Heart left ventricle (tissue), 16 donors: ENCODE results near the gene DOCK9. TPM values are rescaled to one million over a fixed set of nuclear protein-coding genes. Genes with fewer than 3 reads are reported as not detected.

Experiments
- ATAC-seq, 4 donors: fragments of 200-7000 bp; cut with Tn5 transposase; one replicate each; pipeline ENCODE4 v1.9.1; 2020 to 2022; ENCODE audit warnings: moderate library complexity in 4 of 4, mild to moderate bottlenecking in 3 of 4, moderate number of reproducible peaks in 1 of 4
- DNase-seq, 5 donors: peaks; one replicate each; pipeline ENCODE4 v3.0.0-alpha.2; 2020
- H3K27ac ChIP-seq, 12 donors: fragments of 200-600 bp; sonication (generic) in 4 of 12; one replicate each; pipeline versions ENCODE4 v1.5.0 to v1.8.0; 2016 to 2022; ENCODE audit warnings: mild to moderate bottlenecking in 2 of 12
- H3K27me3 ChIP-seq, 9 donors: fragments of 200-600 bp; sonication (generic) in 2 of 9; one replicate each; pipeline versions ENCODE4 v1.5.1 to v1.8.0; 2016 to 2022; ENCODE audit warnings: mild to moderate bottlenecking in 3 of 9
- H3K36me3 ChIP-seq, 9 donors: fragments of 200-600 bp; sonication (generic) in 2 of 9; one replicate each; pipeline versions ENCODE4 v1.5.0 to v1.8.0; 2018 to 2022; ENCODE audit warnings: mild to moderate bottlenecking in 2 of 9
- H3K4me1 ChIP-seq, 12 donors: fragments of 200-600 bp; sonication (generic) in 4 of 12; one replicate each; pipeline versions ENCODE4 v1.5.0 to v1.8.0; 2016 to 2022; ENCODE audit warnings: mild to moderate bottlenecking in 3 of 12
- H3K4me3 ChIP-seq, 12 donors: fragments of 200-600 bp; sonication (generic) in 4 of 12; one replicate each; pipeline versions ENCODE4 v1.5.0 to v1.8.0; 2017 to 2022; ENCODE audit warnings: mild to moderate bottlenecking in 9 of 12, moderate library complexity in 4 of 12
- H3K9me3 ChIP-seq, 12 donors: fragments of 200-600 bp; sonication (generic) in 4 of 12; one replicate each; pipeline versions ENCODE4 v1.5.0 to v1.8.0; 2016 to 2022; ENCODE audit warnings: mild to moderate bottlenecking in 1 of 12
- POLR2A ChIP-seq, 2 donors: fragments of 450-650 bp; IDR thresholded peaks; one replicate each; pipeline ENCODE4 v1.6.1; 2017; ENCODE audit warnings: antibody characterized with exemption in 2 of 2, mild to moderate bottlenecking in 2 of 2, moderate library complexity in 2 of 2
- WGBS, 4 donors: extraction: QIAGEN DNeasy Blood & Tissue Kit in 2 of 4; methylation state at CpG; one replicate each; pipeline versions ENCODE4 v1.1.5 to v1.1.7; 2013 to 2018; 5-methylcytosine and 5-hydroxymethylcytosine counted together
- intact Hi-C, 10 donors: fragments of 100-400 bp; cut with DNase I; formaldehyde crosslinking; loops; one replicate each; pipeline versions ENCODE4 v1.11.1 to v1.14.2; 2022
- polyA plus RNA-seq, 2 donors: library from polyadenylated mRNA; stranded (reverse); fragments of 200-250 nt; gene quantifications; one replicate each; pipeline ENCODE4 v1.2.3, GENCODE V29; 2013
- total RNA-seq, 9 donors: library from RNA; depleted of rRNA in 2 of 9; stranded (reverse); fragments of >200 nt in 2 of 9; fragmentation: NEBNext Ultra II Directional in 3 of 9; extraction: Animal tissue kit (Norgen Biotek cat#: 25700) in 3 of 9; gene quantifications; one replicate each; pipeline versions ENCODE4 v1.1.0 to v1.2.4, GENCODE V29; 2016 to 2023
- TF ChIP-seq, protein P1 (sequence below), 12 donors: fragments of 200-600 bp; sonication (generic) in 4 of 12; IDR thresholded peaks; one replicate each; pipeline versions ENCODE4 v1.5.0 to v1.8.0; 2018 to 2022; ENCODE audit warnings: antibody characterized with exemption in 12 of 12, mild to moderate bottlenecking in 5 of 12
- donor health status: ischemic (EF 13 %, LVEDD 7.1; RV severe dilation, severe dysfunction).
- donor health status: healthy with polysubstance abuse.
- donor health status: DM: no; HTN: yes; CAD: no.
- donor health status: DM: no; HTN: no; CAD: no.
- donor health status: ischemic (EF 25% LVEDD 6.9; RV normal size, moderate dysfunction).
- donor health status: ischemic (EF 25% LVEDD 5.7; RV mildly dilated, moderate dysfunction).
- donor health status: healthy.
- donor health status: DM: yes; HTN: yes; CAD: no.
- donor health status: ischemic (EF 35%, LVEDD 5.7; RV mildly dilated, moderate dysfunction).
- donor health status: nonischemic (EF 11% LVEDD 7.7; RV severe dilation, severe dysfunction).
- donor health status: DM: yes; HTN: yes; CAD: no.
- donor health status: PGD.
- donor health status: ischemic (EF 29% LVEDD 5.4; RV normal size, mild dysfunction).
- donor health status: nonischemic (EF 23%, LVEDD 6.1; RV moderate dilation, normal function).

Gene DOCK9
- total and polyA plus RNA-seq, 11 donors, result 21.4 to 128 (median 45.2) TPM

GRCh38 chr13:98866882-98867281 is 111.0 kb downstream of the DOCK9 start:
- intact Hi-C loops, result no loop called here
- Histone ChIP-seq H3K27ac (no peak overlapping the region), H3K4me3 (no peak overlapping the region), H3K4me1 (peaks cover 0 to 5% (median 0%) of the 10 kb centered on the region in 12 donors), H3K36me3 (peaks cover 4 to 98% (median 67%) of the 10 kb centered on the region in 9 donors), H3K9me3 (no peaks in the 10 kb centered on the region), H3K27me3 (no peaks in the 10 kb centered on the region)
- WGBS, 4 donors, result 97 to 100% (median 98%) methylated on average over 1 of the region's 1 CpG
- DNase-seq (no peak), ATAC-seq (no peak)
- TF ChIP-seq, protein P1, sequence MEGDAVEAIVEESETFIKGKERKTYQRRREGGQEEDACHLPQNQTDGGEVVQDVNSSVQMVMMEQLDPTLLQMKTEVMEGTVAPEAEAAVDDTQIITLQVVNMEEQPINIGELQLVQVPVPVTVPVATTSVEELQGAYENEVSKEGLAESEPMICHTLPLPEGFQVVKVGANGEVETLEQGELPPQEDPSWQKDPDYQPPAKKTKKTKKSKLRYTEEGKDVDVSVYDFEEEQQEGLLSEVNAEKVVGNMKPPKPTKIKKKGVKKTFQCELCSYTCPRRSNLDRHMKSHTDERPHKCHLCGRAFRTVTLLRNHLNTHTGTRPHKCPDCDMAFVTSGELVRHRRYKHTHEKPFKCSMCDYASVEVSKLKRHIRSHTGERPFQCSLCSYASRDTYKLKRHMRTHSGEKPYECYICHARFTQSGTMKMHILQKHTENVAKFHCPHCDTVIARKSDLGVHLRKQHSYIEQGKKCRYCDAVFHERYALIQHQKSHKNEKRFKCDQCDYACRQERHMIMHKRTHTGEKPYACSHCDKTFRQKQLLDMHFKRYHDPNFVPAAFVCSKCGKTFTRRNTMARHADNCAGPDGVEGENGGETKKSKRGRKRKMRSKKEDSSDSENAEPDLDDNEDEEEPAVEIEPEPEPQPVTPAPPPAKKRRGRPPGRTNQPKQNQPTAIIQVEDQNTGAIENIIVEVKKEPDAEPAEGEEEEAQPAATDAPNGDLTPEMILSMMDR (IDR thresholded peaks at IDR 0.05), result no peak
- TF ChIP-seq POLR2A (IDR thresholded peaks at IDR 0.05), result no peak

- Histone ChIP-seq H3K27me3 (no peaks in the 10 kb centered on the region), H3K27ac (no peak overlapping the region), H3K36me3 (peaks cover 4 to 100% (median 70%) of the 10 kb centered on the region in 9 donors), H3K4me1 (peaks cover 0 to 13% (median 0%) of the 10 kb centered on the region in 12 donors), H3K4me3 (no peak overlapping the region), H3K9me3 (no peaks in the 10 kb centered on the region)
- DNase-seq (no peak), ATAC-seq (peak in 2 of 4 donors; percentile 37 to 49)
- 45 to 70% (median 52%) methylated on average over 5 to 6 of the region's 6 CpGs for WGBS, 4 donors
- intact Hi-C loops, result no loop called here
- TF ChIP-seq POLR2A (IDR thresholded peaks at IDR 0.05), result no peak
- TF ChIP-seq, protein P1 (IDR thresholded peaks at IDR 0.05), result no peak
Measured at GRCh38 chr13:98860491-98860890, 117.4 kb downstream of the DOCK9 start.

DNA sequence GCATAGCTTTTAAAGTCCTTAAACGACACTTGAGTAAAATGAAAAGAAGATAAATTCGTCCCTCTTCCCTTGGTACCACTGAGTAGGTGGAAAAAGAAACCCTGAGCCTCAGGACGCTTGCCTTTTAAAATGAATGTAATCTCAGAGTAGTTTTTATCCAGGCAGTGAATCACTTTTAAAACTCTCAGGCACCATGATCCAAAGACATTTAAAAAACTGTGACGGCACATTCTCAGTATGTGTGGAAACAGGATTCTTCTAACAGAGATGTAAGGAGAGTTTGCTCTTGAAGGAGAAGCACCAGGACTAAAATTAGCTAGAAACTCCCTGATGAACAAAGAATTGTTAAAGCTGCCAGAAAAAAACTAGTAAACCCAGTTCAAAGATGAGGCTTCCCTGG is 119.7 kb downstream of the DOCK9 start:
- Histone ChIP-seq H3K36me3 (peaks cover 4 to 100% (median 82%) of the 10 kb centered on the region in 9 donors), H3K27ac (no peak overlapping the region), H3K27me3 (no peaks in the 10 kb centered on the region), H3K4me1 (peaks cover 0 to 13% (median 0%) of the 10 kb centered on the region in 12 donors), H3K4me3 (no peak overlapping the region), H3K9me3 (no peaks in the 10 kb centered on the region)
- intact Hi-C loops, result no loop called here
- WGBS, 4 donors, result 82 to 91% (median 86%) methylated on average over 4 of the region's 4 CpGs
- no peak for DNase-seq
- no peak for ATAC-seq
- no peak for TF ChIP-seq POLR2A (IDR thresholded peaks at IDR 0.05)
- TF ChIP-seq, protein P1 (IDR thresholded peaks at IDR 0.05), result no peak

DNA sequence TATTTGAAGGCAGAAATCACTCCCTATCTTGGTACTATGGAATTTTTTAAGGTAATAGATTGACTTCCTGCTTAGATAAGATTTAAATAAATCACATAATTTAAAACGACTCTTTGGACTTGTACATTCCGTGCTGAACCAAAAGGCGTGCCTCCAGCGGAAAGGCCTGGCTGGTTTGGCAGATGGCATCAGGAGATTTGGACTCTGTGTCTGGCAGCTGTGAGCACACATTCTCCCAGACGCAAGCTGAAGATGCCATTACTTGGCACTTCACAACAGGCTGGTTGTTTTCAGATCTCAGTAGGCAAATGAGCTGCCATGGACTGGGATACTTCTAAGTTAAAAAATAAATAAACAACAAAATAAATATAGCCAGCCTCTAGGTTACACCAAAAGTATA is 120.9 kb downstream of the DOCK9 start:
- no peaks in the 10 kb centered on the region for H3K9me3 ChIP-seq
- peaks cover 0 to 100% (median 78%) of the 10 kb centered on the region in 9 donors for H3K36me3 ChIP-seq
- no peak for ATAC-seq
- H3K27me3 ChIP-seq, result no peaks in the 10 kb centered on the region
- whole genome bisulfite sequencing, 4 donors, result 62 to 73% (median 65%) methylated on average over 5 of the region's 5 CpGs
- intact Hi-C loops, result no loop called here
- TF ChIP-seq, protein P1 (IDR thresholded peaks at IDR 0.05), result no peak
- peaks cover 0 to 13% (median 0%) of the 10 kb centered on the region in 12 donors for H3K4me1 ChIP-seq
- H3K27ac ChIP-seq, result no peak overlapping the region
- no peak overlapping the region for H3K4me3 ChIP-seq
- no peak for DNase-seq
